Endothelial cell of umbilical vein (primary cell): ENCODE results near the gene NCF1.
"Not testable (repeated sequence)": the region's sequence is repeated elsewhere in the genome, so short reads cannot be mapped to it uniquely, and the experiment has no call there.

ENCODE experiments used
- CTCF ChIP-seq, 2 donors: IDR thresholded peaks; 1 replicate in 1 of 2; 2 replicates in 1 of 2; pipeline ENCODE4 v1.5.1; 2011; ENCODE audit warnings: low read length in 2 of 2, mild to moderate bottlenecking in 2 of 2, moderate library complexity in 2 of 2, control low read depth in 1 of 2, inconsistent platforms in 1 of 2, low read depth in 1 of 2; ENCODE audit not compliant: insufficient read depth in 1 of 2; ENCODE audit errors: extremely low read depth in 1 of 2
- EZH2 ChIP-seq: IDR thresholded peaks from 2 replicates; pipeline ENCODE4 v1.6.1; 2012; ENCODE audit warnings: borderline replicate concordance, low read depth, mild to moderate bottlenecking, moderate library complexity, low read length, inconsistent platforms; ENCODE audit not compliant: severe bottlenecking
- FOS ChIP-seq: IDR thresholded peaks from 2 replicates; pipeline ENCODE4 v1.6.1; 2011; ENCODE audit warnings: mild to moderate bottlenecking, low read length, moderate library complexity, borderline replicate concordance; ENCODE audit not compliant: insufficient read depth
- JUN ChIP-seq: IDR thresholded peaks from 2 replicates; pipeline ENCODE4 v1.6.1; 2011; ENCODE audit warnings: borderline replicate concordance, low read depth; ENCODE audit not compliant: insufficient read length, insufficient read depth
- MAX ChIP-seq: IDR thresholded peaks from 2 replicates; pipeline ENCODE4 v1.6.1; 2011; ENCODE audit not compliant: insufficient read depth, insufficient read length
- MYC ChIP-seq: IDR thresholded peaks from one replicate; pipeline ENCODE4 v1.6.1; 2011; ENCODE audit warnings: mild to moderate bottlenecking, low read depth, low read length
- POLR2A ChIP-seq: IDR thresholded peaks from 2 replicates; pipeline ENCODE4 v1.6.1; 2012; ENCODE audit warnings: low read depth, mild to moderate bottlenecking, control low read depth, low read length
- POLR2AphosphoS5 ChIP-seq: IDR thresholded peaks from 2 replicates; pipeline ENCODE4 v1.6.1; 2012; ENCODE audit warnings: low read depth, mild to moderate bottlenecking, control low read depth, low read length, moderate library complexity; ENCODE audit not compliant: insufficient read depth

GRCh38 chr7:74766991-74767390, 6.8 kb upstream of the NCF1 start:
- not testable (repeated sequence) for TF ChIP-seq POLR2A; CTCF (IDR thresholded peaks at IDR 0.05; ENCODE audit: extremely low read depth in 1 of 2, insufficient read depth in 1 of 2, low read depth in 1 of 2, low read length in 2 of 2); EZH2; POLR2AphosphoS5; MAX; JUN; MYC; FOS
